Measurements from ENCODE around the gene PRORP.
"Not testable (repeated sequence)": the region's sequence is repeated elsewhere in the genome, so short reads cannot be mapped to it uniquely, and the experiment has no call there.

PRORP gene

DNA sequence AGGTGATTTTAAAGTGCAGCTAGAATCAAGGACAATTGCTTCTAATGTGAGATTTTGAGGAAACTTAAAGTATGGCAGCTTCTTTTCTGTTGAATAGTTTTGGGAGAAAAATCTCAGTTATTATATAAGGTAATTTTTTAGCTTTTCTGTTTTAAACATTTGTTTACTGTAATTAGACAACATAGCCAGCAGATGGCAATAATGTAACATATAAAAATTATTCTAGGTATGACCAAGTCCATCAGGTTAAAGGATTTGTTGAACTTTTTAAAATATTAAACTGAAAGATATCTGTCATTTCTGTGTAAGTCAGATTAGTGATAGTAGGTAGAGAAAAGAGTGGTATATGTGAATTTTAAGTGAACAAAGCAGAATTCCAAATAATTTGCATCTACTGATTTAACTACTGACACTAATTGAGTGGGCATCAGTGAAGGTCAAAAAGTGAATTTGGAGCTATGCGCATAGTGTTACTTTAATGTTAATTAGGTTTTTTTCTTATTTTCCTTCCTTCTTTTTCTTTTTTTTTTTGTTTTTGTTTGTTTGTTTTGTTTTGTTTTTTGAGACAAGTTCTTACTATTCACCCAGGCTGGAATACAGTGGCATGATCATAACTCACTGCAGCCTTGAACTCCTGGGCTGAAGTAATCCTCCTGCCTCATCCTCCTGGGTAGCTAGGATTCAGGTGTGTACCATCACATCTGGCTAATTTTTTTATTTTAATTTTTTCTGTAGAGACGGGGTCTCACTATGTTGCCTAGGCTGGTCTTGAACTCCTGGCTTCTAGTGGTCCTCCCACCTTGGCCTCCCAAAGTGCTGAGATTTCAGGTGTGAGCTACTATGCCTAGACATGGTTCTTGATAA, 18.6 kb downstream of the PRORP start:
- DNase-seq = no peak

DNA sequence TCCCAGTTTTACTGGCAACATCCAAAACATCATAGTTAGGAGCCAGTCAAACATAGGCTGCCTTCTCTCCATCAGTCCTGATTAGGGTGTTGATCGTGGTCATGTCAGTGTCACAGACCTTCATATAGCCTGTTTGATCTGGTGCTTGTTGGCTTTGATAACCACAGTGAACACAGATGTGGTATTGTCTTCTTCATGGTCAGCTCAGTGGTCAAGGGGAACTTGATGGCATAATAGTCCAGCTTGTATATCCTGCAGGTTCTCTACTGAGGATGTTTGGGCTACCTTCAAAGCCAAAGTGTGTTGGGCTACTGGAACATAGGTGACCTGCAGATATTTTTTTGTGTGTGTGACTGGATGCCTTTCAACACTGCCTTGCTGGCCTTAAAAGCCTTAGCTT, 21.7 kb downstream of the PRORP start:
- no peak for DNase-seq

DNA sequence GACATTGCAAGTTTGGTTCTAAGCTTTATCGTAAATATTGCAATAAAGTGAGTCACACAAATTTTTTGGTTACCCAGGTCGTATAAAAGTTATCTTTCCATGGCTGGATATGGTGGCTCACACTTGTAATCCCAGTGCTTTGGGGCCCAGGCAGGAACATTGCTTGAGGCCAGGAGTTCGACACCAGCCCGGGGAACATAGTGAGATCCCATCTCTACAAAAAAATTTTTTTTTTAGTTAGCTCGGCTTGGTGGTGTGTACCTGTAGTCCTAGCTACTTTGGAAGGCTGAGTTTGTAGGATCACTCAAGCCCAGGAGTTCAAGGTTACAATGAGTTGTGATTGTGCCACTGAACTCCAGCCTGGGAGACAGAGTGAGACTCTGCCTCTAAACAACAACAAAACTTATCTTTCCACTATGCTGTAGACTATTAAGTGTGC, 24.4 kb downstream of the PRORP start:
- no peak for DNase-seq

DNA sequence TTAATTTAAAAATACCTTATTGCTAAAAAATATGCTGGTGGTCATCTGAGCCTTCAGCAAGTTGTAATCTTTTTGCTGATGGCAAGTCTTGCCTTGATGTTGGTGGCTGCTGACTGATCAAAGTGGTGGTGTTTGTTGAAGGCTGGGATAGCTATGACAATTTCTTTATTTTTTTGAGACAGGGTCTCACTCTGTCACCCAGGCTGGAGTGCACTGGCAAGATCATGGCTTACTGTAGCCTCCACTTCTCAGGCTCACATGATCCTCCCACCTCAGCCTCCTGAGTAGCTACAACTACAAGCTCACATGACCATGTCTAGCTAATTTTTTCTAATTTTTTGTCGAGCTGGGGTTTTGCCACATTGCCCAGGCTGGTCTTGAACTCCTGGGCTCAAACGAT, 24.8 kb downstream of the PRORP start:
- no peak for DNase-seq

DNA sequence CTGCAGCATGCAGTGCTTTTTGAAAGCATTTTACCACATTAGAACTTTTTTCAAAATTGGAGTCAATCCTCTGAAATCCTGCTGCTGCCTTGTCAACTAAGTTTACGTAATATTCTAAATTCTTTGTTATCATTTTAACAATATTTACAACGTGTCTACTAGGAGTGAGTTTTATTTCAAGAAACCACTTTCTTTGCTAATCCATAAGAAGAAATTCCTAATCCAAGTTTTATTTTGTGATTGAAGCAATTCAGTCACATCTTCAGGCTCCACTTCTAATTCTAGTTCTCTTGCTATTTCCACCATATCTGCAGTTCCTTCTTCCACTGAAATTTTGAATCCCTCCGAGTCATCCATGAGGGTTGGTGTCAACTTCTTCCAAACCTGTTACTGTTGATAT, 25.4 kb downstream of the PRORP start:
- DNase-seq = no peak

DNA sequence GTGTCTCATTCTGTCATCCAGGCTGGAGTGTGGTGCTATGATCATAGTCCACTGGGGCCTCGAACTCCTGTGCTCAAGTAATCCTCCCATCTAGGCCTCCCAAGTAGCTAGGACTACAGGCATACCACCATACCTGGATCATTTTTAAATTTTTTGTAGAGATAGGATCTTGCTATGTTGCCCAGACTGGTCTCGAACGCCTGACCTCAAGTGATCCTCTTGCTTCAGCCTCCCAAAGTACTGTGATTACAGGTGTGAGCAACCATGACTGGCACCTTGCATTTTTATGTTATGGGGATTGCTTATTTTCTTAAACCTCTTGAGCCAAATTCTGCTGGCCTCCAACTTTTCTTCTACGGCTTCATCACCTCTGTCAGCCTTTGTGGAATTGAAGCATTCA, 26.9 kb downstream of the PRORP start:
- no peak for DNase-seq

DNA sequence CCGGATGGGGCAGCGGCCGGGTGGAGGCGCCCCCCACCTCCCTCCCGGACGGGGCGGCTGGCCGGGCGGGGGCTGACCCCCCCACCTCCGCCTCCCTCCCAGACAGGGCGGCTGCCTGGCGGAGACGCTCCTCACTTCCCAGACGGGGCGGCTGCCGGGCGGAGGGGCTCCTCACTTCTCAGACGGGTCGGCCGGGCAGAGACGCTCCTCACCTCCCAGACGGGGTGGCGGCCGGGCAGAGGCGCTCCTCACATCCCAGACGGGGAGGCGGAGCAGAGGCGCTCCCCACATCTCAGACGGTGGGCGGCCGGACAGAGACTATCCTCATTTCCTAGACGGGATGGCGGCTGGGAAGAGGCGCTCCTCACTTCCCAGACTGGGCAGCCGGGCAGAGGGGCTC, 30.2 kb downstream of the PRORP start:
- DNase-seq = not testable (repeated sequence)

DNA sequence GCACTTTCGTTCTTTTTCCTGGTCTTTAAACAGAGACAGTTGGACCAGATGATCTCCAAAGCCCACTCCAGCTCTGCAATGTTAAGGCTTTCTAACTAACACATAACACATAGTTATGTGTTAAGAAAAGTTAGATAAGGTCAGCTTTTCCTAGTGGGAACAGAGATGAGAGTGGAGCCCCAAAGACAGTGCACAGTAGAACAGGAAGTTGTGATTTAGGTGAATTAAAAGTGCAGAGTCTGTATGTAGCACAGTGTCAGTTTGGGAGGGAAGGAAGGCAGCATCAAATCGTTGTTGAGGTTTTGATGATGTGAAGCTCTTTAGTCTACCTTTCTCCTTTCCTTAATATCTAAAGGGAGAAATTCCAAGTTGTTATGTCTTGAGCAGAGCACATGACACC, 31.7 kb downstream of the PRORP start:
- DNase-seq = no peak

DNA sequence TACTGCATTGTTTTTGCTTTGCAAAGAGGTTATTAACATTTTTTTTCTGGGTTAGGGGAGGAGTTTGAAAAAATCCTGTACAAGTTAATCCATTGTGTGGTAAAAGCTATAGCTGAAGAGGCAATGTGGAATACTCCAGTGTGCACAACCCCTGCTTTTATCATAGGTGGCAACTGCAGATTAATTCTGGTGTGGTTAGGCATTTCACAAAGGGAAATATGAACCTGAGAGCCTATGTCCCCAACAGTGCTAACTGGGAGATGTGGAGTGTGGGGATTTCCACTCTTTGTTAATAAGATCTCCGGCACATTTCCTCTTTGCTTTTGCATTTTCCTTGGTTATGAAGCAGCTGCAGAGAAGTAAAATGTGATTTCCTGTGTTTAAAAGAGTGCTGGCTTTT, 33.6 kb downstream of the PRORP start:
- no peak for DNase-seq

DNA sequence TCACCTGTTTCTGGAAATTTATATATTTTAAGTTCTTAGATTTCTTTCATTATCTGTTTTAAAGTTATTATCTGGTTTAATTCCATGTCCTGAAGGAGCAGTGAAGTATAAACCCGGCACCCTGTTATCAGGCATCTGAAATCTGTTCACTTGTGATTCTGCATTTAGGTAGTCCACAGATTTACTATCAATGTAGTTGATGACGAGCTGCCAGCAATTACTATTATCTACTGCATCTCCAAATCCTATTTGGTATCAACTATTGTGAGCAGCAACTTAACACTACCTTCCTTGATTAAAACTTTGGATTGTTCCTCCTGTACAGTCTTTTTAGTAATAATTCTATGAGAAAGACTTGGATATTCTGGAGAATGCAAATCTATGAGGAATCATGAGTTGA, 36.1 kb downstream of the PRORP start:
- DNase-seq = no peak

DNA sequence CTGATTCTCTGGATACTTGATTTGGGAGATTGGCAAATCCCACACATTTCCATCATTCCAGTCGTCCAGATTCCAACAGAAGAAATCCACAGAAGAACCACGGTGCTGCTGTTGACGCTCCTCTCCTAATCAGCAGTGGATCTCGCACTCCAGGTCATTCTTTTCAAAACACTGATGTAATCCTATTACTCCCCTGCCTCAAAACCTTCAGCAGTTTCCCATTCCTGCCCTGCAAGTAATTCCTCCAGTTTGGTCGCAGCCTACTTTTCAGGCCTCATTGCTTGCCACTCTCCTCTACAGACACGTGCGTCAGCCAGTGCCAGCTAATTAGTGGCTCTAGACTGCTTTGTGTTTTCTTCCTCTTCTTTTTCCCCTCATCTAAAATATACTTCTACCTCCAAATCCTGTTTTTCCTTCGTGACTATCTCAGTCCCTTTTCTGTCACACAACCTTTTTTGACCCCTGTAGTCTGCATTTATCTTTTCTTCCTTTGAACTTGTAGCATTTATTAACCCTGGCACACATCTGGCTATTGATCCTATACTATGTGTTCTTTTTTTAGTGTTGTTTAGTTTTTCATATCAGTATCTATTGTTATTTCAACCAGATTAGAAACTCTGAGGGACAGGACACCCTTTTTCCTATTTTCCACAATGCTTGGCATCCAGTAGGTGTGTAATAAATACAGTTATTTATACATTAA, 36.8 kb downstream of the PRORP start:
- DNase-seq = no peak

DNA sequence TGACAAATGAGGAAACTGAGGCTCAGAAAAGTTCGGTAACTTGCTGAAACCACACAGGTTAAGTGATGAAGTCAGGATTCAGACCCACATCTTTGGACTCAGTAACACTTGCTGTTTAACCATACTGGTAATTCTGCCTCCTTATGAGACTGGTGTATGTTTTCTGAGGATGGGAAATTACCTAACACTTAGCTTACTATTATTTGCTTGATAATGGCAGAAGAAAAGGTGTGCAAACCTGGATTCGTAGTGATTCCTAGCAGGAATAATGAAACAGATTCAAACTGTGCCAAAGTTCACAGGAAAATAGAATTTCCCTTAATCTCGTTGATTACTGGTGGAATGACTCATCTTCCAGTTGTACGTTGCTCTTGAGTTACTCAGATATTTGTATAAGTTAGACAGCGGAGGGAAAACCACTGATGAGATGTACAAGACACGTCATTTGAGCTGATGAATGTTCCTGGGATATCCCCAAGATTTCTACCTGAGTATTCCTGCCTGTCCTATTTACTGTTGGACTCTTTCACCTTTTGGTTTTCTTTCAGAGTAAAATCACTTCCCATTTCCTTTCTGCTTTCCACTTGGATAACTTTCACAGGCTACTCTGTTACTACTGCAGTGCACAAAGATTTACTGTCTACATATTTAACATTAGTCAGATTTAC, 37.5 kb downstream of the PRORP start:
- DNase-seq = no peak

DNA sequence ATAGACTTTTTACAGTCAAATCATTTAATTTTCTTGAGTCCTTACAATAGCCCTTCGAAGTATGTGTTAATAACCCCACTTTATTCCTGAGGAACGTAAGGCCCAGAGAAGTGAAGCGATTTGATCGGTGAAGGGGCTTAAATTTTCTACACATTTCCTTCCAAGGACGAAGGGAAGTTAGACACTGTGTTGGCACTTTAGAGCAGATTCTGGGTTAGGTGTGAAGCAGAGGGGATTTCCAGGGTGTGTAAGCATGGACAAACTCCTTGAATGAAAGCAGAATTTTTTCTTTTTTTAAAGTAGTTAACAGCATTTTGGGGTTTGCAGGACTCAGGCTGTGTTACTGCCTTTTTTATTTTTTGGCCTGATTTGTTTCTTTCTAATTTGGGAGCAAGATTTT, 38.9 kb downstream of the PRORP start:
- no peak for DNase-seq

DNA sequence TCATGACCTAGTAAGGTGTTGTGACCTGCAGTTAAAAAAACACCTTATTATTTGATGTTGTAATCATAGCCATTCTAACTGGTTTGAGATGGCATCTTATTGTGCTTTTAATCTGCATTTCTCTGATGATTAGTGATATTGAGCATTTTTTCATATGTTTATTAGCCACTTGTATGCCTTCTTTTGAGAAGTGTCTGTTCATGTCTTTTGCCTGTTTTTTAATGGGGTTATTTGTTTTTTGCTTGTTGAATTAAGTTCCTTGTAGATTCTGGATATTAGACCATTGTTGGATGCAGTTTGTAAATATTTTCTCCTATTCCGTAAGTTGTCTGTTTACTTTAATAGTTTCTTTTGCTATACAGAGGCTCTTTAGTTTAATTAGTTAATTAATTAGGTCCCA, 41.0 kb downstream of the PRORP start:
- DNase-seq = no peak

DNA sequence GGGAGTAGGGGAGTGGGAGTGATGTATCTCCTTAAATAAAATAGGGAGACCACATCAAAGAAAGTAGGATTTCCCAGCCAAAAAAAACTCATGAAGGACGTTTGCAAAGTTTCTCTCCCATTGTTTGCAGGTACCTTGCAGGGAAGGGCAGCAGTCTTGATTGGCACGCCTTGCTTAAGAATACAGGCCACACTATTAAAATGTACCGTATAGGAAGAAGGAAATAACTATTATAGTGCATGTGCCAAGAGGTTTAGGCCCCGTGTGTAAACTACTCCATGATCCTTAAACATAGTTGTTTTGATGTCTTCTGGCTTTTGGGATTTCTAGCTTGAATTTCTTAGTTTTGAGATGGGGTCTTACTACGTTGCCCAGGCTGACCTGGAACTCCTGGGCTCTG, 42.5 kb downstream of the PRORP start:
- no peak for DNase-seq

DNA sequence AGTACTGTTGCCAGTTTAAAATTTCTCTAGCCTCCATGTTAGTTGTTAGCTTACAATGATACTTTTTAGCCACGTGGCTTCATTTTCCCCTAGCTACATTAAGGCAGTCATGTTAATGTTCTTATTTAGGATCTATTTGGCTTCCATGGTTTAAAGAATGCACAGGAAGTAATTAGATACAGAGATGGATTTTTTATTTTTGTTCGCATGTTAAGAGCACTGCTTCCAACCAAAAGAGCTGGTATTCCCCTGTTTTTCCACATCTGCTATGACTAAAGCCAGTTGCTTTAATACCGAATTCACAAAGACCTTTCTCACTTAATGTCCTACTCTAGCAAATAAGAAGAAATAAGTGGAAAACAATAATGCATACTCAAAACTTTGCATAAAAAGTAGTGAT, 45.1 kb downstream of the PRORP start:
- DNase-seq = no peak

All from right forelimb (tissue), 1 donor.